Erythroblast (primary cell): ENCODE results near the gene ADSL.

Source experiments
- GATA1 ChIP-seq: IDR thresholded peaks from 2 replicates; pipeline ENCODE4 v1.6.1; 2011; ENCODE audit warnings: low read depth, mild to moderate bottlenecking, control low read depth, low read length, moderate library complexity
- POLR2A ChIP-seq: IDR thresholded peaks from 2 replicates; pipeline ENCODE4 v1.6.1; 2011; ENCODE audit warnings: mild to moderate bottlenecking, low read length

- TF ChIP-seq POLR2A (no peak), GATA1 (no peak)
Observed at GRCh38 chr22:40302149-40302548, 44.2 kb upstream of the ADSL start.
